ENCODE data around the gene CCDC142. TPM values are rescaled to one million over a fixed set of nuclear protein-coding genes. Genes with fewer than 3 reads are reported as not detected.
A peak's percentile ranks its signal among the peaks of the same experiment; 100 is the strongest.

CCDC142 gene
- total RNA-seq, 2 experiments from 2014 or later = 10.2 to 12.4 TPM

GRCh38 chr2:74515271-74515980 is 32.6 kb upstream of the CCDC142 start:
- Mint-ChIP-seq H3K9me3 (no peaks in the 10 kb centered on the region), H3K4me1 (ENCODE audit: low read depth) (peaks cover 18% of the 10 kb centered on the region), H3K27me3 (peaks cover 91% of the 10 kb centered on the region), H3K4me3 (peak overlapping the region; percentile 74), H3K36me3 (ENCODE audit: low read depth) (no peaks in the 10 kb centered on the region), H3K27ac (no peak overlapping the region)
- Histone ChIP-seq H3K4me1 (ENCODE audit: insufficient read depth, low read length) (peaks cover 40% of the 10 kb centered on the region), H3K27me3 (ENCODE audit: control insufficient read depth in 1 of 2, insufficient read depth in 2 of 2, low read length in 2 of 2) (peaks cover 77 to 81% of the 10 kb centered on the region in 2 experiments), H3K4me3 (ENCODE audit: low read length) (peak overlapping the region; percentile 54), H3K9me3 (ENCODE audit: control insufficient read depth in 1 of 2, insufficient read depth in 1 of 2, low read length in 2 of 2) (peaks cover 0 to 36% of the 10 kb centered on the region in 2 experiments), H3K27ac (ENCODE audit: low read depth in 1 of 2, low read length in 2 of 2) (no peak overlapping the region), H3K36me3 (ENCODE audit: insufficient read depth, low read length) (no peaks in the 10 kb centered on the region)
- no peak for TF ChIP-seq CTCF (IDR thresholded peaks at IDR 0.05)
- ChIA-PET CTCF (no interaction called here), POLR2A (interaction anchor here (1.1 to 3.8 kb wide), 5 partner anchors 8 to 15 kb away, joined by 4 to 27 read pairs (median 6); partner anchors contain the start of genes AUP1, DQX1, HTRA2 and PCGF1)
- intact Hi-C loops (cut with DNase I, micrococcal nuclease) = loop anchor here in 1 of 2 experiments (2.0 kb wide), 1 partner anchor 13 kb away; the partner anchor contains the start of genes AUP1 and HTRA2
- ATAC-seq (ENCODE audit: poor library complexity) (peak; percentile 10), DNase-seq (peak in 3 of 14 experiments; percentile 11 to 43 (median 34))

GRCh38 chr2:74514368-74515270 is 31.8 kb upstream of the CCDC142 start, which contains the start of gene TLX2:
Gene TLX2 (plus strand): TSS chr2:74514450. CDS start chr2:74514807, 357 bp downstream.
- Histone ChIP-seq H3K4me3 (ENCODE audit: low read length) (peak within 1 kb of the TSS; percentile 54), H3K27me3 (ENCODE audit: control insufficient read depth in 1 of 2, insufficient read depth in 2 of 2, low read length in 2 of 2) (peaks cover 72 to 73% of the 10 kb centered on the region in 2 experiments), H3K9me3 (ENCODE audit: control insufficient read depth in 1 of 2, insufficient read depth in 1 of 2, low read length in 2 of 2) (peaks cover 0 to 36% of the 10 kb centered on the region in 2 experiments), H3K27ac (ENCODE audit: low read depth in 1 of 2, low read length in 2 of 2) (no peak within 1 kb of the TSS), H3K36me3 (ENCODE audit: insufficient read depth, low read length) (no peaks in the 10 kb centered on the region), H3K4me1 (ENCODE audit: insufficient read depth, low read length) (peaks cover 40% of the 10 kb centered on the region)
- no peaks in the 10 kb centered on the region for H3K9me3 Mint-ChIP-seq
- peaks cover 88% of the 10 kb centered on the region for H3K27me3 Mint-ChIP-seq
- peak within 1 kb of the TSS; percentile 74 for H3K4me3 Mint-ChIP-seq
- DNase-seq = peak in 2 of 14 experiments; percentile 34 to 37
- peaks cover 18% of the 10 kb centered on the region for H3K4me1 Mint-ChIP-seq (ENCODE audit: low read depth)
- no peak for TF ChIP-seq CTCF (IDR thresholded peaks at IDR 0.05)
- intact Hi-C loops (cut with DNase I, micrococcal nuclease) = loop anchor here in 1 of 2 experiments (2.0 kb wide), 1 partner anchor 14 kb away; the partner anchor contains the start of genes AUP1 and HTRA2
- no peak within 1 kb of the TSS for H3K27ac Mint-ChIP-seq
- POLR2A ChIA-PET = interaction anchor here (1.0 to 2.0 kb wide), 3 partner anchors 11 to 60 kb away, joined by 3 to 10 read pairs (median 6); partner anchors contain the start of genes AUP1 and HTRA2
- peak; percentile 12 for ATAC-seq (ENCODE audit: poor library complexity)
- CTCF ChIA-PET = interaction anchor here (0.9 kb wide), 1 partner anchor 15 kb away, joined by 4 read pairs; the partner anchor contains the start of genes AUP1 and HTRA2
- no peaks in the 10 kb centered on the region for H3K36me3 Mint-ChIP-seq (ENCODE audit: low read depth)

Data from CD4-positive, alpha-beta T cell (primary cell).